SH-SY5Y (cell line): ENCODE measurements around the gene TENT4B.

ENCODE experiments used
- GATA2 ChIP-seq: IDR thresholded peaks from 2 replicates; pipeline ENCODE4 v1.6.1; 2011; ENCODE audit warnings: mild to moderate bottlenecking, low read depth, low read length
- GATA3 ChIP-seq: IDR thresholded peaks from 2 replicates; pipeline ENCODE4 v1.6.1; 2011; ENCODE audit warnings: low read depth, mild to moderate bottlenecking, low read length, moderate library complexity

The TENT4B gene

DNA sequence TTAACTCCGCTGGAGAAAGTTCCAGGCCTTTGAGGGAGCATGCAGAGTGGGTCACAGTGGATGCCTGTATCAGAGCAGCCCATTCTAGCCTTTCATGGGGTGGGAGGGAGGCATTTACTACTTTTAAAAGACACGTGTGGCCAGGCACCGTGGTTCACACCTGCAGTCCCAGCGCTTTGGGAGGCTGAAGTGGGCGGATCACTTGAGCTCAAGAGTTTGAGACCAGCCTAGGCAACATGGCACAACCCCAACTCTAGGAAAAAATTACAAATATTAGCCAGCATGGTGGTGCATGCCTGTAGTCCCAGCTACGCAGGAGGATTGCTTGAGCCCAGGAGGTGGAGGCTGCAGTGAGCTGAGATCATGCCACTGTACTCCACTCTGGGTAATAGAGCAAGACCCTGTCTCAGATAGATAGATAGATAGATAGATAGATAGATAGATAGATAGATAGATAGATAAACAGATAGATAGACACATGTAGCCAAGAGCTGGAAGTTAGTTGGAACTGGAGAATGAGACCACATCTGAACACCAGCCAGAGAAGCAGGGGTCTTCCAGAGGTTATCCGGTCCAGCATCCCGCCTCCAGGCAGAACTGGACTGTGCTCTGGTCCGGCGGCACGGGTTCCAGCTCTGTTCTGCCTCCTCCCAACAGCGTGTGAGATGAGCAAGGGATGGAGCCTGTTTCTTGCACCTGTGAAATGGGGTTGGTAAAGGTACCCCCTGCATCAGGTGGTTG is 116.8 kb downstream of the TENT4B start:
- no peak for TF ChIP-seq GATA3
- TF ChIP-seq GATA2: no peak

DNA sequence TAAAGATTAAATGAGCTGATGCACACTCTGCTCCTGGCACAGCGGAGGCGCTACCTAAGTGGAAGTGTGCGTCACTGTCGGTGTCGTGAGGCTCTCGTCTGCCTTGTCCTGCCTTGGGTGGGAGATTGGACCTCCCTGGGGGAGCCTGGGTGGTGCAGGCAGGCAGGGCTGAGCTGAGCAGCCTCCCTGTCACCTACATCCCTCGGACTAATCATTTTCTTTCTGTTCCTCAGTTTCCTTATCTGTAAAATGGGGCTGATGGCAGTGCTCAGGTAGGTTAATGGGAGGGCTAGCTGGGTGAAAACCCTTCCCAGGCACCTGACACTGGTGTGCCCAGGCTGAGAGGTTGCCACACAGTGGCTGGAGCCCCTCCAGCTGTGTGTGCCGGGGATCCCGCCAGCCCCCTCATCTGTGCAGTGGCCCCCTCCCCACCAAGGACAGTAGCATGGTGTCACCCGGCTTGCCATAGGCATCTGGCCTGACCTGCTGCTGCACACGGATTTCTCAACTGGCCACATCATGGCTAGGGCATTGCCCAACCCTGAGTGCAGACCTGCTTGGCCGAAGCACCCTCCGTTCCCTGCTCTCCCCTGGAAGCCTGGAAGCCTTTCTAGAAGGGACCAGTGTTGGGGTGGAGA is 117.5 kb downstream of the TENT4B start:
- TF ChIP-seq GATA3 (no peak), GATA2 (no peak)

DNA sequence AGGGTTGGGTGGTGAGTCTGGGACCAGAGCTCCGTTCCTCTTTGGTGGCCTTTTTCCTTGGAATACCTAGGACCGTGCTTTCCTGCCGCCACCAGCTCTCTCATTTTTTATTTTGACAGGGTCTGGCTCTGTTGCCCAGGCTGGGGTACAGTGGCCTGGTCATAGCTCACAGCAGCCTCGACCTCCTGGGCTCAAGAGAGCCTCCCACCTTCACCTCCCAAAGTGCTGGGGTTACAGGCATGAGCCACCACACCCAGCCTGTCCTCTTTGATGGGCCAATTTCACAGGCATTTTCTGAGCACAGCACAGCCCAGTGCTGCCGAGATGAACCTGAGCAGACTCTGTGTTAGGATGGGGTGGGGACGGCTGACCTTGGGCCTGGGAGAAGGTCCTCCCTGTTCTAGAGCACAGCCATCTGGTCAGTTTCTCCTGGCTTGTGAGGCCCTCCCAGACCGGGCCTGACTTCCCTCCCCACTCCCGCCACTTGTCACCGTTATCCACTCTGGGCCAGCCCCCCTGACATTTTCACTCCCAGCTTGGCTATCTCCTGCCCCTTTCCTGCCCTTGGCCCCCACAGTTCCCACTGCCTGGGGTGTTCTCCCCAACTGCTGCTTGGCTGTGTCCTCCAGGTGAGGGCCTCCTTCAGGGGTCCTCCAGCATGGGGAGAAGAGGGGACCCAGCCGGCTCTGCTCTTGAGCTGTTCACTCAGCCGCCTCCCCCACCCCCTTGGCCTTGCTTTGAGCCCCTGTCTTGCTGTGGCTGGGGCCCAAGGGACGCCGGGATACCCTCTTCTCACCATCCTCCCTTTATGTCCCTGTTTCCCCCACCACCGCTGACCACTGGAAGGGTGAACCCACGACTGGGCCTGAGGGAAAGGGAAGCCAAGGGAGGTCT is 118.3 kb downstream of the TENT4B start:
- TF ChIP-seq GATA3: no peak
- no peak for TF ChIP-seq GATA2

DNA sequence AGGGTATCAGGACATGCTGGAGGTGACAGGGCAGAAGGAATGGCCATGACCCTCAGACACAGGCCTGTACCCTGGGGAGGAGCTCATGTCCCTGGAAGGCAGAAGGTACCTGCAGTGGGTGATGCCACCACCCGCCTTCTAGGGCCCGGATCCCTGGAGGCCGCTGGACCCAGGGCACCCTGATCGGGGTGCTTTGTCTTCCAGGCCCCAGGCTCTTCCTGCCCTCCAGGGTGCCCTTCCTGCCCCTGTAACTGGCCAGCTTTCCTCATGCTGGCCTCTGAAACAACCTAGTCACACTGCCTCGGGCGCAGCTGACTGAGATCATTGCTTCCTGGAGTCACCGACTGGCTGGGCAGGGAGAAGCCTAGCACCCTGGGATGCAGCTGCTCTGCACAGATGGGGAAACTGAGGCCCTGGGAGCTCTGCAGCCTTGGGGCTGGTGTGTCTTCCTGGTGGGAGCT is 119.0 kb downstream of the TENT4B start:
- TF ChIP-seq GATA2 (no peak), GATA3 (no peak)

DNA sequence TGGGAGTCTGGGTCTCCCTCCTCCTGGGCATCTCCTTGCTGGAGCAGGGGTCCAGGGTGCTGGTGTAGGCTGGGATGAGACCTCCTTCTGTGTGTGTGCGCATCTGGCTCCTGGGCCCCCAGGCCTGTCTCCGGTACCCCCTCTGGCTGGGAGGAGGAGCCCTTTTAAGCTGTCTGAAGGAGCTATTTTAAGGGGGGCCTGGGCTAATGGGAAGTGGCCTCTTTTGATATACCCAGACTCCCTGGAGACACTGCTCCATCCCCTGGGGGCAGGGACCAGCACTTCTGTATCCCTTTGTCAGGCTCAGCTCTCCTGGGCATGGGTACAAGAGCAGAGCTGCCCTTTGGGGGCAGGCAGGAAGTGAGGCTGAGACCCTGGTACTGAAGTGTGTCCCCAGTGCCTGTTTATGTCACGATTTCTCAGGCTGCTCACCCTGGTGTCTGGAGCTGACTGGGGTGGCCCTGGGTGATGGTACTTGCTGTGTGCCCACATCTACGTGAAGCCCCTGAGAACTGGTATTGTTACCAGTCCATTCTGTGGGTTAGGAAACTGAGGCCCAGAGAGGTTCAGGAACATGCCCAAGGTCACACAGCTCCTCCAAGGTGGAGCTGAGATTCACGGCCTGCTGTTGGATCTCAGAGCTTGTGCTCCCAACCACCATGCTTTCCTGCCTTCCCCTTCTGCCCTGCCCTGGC is 119.7 kb downstream of the TENT4B start:
- no peak for TF ChIP-seq GATA2

DNA sequence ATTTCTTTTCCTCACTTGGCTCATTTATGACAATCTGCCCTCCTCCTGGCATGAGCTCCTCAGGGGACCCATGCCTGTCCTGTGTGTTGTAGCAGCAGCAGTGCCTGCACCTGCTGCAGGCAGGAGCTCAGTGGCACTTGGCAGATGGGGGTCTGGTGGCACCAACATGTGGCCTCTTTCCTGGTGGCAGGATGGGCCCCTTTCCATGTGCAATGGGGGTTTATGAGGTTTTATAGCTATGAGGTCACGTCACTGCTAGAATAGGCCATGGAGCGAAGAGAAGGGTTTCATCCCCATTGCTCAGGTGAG is 120.2 kb downstream of the TENT4B start:
- TF ChIP-seq GATA3: no peak
- no peak for TF ChIP-seq GATA2

DNA sequence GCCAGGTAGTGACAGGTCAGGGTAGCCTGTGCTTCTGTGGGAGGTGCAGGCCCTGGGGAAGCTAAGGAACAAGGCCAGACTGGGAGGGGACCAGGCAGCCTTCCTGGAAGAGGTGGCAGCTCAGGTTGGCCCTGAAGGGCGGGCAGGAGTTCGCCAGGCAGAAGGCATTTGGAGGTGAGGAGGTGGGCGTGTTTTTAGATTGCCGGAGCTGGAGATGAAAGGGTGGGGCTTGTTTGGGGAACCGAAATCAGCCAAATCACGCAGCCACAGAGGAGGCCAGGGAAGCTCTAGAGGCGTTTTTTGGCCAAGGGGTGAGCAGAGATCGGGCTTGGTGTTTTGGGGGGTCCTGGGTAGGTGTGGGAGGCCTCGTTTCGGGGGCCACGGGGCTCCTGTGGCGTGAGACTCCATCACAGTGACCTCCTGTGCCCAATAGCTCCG is 120.8 kb downstream of the TENT4B start:
- TF ChIP-seq GATA2 (no peak), GATA3 (no peak)

DNA sequence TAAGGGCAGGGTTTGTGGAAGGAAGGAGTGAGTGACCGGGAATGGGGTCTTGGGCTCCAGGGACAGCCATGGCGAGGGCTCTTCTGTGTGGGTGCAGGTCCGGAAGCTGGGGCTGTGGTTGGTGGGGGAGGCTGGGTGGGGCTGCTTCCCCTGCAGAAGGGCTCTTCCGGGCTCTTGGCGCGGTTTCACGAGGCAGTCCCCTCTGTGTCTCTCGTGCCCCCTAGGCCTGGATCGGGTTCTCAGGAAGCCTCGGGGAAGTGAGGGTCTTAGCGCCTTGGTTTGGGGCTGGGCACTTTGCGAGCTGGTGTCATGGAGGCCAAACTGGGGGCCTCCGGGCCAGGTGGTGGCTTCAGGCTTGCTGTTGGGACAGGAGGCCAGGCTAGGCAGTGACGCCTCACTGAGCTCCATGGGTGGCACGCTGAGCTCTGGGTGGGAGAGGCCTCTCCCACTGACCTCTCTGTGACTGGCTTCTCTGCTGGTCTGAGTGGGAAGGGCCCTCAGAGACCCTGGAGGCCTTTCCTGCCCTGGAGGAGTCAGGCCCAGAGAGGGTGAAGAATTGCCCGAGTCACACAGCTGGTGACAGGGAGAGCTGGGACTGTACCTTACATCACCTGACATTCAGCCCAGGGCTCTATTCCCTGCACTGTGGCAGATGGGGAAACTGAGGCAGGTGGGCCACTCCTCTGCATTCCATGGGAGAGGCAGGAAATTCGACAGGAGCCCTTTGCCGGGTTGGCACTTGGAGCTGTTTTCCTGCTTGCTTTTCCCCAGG is 121.4 kb downstream of the TENT4B start:
- TF ChIP-seq GATA3 (no peak), GATA2 (no peak)

DNA sequence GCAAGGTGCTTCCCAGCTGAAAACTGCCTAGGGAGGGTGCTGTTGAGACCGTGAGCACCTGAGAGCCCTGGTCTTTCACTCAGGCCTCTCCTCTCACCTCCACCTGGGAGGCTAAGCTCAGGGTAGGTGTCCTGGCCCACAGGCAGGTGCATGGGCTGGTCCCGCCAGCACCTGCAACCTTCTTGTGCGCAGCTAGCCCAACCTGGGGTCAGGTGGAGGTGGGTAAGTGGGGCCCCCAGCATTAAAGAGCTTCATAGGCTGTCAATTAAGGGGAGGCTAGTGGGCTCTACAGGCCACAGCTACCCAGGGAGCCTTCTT is 122.0 kb downstream of the TENT4B start:
- no peak for TF ChIP-seq GATA2
- no peak for TF ChIP-seq GATA3

DNA sequence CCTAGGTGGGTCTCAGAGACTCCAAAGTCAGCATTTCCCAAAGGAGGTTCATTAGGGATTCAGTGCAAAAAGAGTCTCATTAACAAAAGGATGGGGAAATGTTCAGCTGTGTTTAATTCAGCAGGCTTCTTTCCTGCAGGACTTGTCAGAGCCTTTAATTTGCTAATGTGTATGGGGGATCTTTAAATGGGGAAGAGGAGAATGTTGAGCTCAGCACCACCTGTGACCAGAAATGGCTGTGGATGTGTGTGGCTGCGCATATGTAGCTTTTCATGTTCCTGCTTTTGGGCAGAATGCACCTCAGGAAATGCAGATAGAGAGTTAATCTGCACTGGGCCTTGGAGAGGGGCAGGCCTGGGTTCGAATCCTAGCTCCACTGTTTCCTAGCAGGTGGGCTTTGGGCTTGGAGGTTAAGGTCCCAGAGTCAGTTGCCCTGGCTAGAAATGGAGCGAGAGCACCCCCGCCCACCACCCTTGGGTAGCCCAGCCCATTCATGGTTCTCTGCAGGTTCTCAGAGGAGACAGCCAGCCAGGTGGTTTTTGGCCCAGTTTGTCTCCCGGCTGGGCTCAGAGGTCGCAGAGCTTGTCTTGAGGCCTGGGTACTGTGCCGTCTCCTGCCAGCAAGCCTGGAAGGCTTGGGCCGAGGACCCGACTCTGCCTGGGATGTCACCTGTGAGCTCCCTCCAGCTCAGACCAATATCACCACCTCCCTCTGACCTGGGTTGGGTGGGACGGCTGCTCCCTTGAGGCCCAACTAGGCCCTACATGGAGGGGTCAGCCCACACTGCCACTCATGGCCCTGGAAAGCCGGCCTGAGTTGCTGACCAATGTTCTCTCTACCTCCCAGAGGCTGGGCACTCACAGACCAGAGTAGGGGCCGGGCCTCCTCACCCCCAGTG is 122.6 kb downstream of the TENT4B start:
- no peak for TF ChIP-seq GATA3
- no peak for TF ChIP-seq GATA2

DNA sequence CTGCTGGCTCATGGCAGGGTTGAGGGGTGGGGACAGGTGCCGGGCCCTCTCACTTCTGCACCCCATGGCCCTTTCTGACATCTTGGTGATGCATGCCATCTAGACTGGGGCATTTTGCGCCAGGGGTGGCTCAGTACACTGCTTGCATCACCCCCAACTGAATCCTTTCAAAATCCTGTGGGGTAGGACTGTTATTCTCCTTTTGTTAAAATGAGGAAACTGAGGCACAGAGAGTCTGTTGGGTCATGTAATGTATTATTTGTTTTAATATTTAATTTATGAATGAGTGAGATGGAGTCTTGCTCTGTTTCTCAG is 123.2 kb downstream of the TENT4B start:
- TF ChIP-seq GATA3: no peak
- TF ChIP-seq GATA2: no peak

DNA sequence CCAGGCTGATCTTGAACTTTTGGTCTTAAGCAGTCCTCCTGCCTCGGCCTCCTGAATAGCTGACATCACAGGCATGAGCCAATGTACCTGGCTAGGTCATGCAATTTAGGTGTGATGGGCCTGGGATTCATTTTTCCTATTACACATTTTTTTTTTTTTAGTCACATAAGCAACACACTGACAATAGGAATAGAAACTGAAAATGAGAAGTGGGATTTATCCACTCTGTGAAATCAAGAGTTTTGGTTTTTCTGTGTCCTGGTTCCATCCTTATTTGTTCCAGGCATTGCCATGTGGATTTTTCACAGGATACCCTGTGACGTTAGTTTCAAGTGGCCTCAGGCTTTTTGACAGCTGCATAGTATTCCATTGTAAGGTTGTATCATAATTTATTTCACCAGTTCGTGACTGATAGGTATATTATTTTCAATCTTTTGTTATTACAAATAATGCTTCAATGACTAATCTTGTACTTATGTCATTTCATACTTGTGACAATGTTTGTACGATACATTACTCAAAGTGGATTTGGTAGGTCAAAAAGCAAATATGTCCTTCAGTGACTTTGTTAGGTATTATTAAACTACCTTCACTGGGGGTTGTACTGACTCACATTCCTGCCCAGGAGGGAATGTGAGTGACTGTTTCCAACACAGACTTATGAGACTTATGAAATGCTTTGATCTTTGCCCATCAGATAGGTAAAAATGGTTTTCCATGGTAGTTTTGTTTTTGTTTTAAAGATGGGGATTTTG is 123.9 kb downstream of the TENT4B start:
- TF ChIP-seq GATA2: no peak
- no peak for TF ChIP-seq GATA3
